Lung (tissue), 12 donors: Measurements from ENCODE around the gene WHRN. TPM values are rescaled to one million over a fixed set of nuclear protein-coding genes. Genes with fewer than 3 reads are reported as not detected.

ENCODE experiments used
- ATAC-seq: fragments of 200-7000 bp; cut with Tn5 transposase; one replicate; pipeline ENCODE4 v1.9.1; 2020; ENCODE audit warnings: moderate number of reproducible peaks; ENCODE audit not compliant: insufficient read depth, low FRiP score
- DNase-seq, 3 donors: peaks; one replicate each; pipeline ENCODE4 v3.0.0-alpha.2; 2013 to 2017
- H3K27ac ChIP-seq, 2 donors: one replicate each; pipeline ENCODE4 v1.5.1; 2013; ENCODE audit warnings: mild to moderate bottlenecking in 2 of 2, moderate library complexity in 2 of 2, control low read depth in 1 of 2, inconsistent platforms in 1 of 2, low read depth in 1 of 2, low read length in 1 of 2
- H3K27me3 ChIP-seq, 3 donors: one replicate each; pipeline ENCODE4 v1.5.1; 2013; ENCODE audit warnings: low read length in 2 of 3; ENCODE audit not compliant: control insufficient read depth in 3 of 3, insufficient read depth in 3 of 3
- H3K36me3 ChIP-seq, 4 donors: one replicate each; pipeline ENCODE4 v1.5.1; 2013; ENCODE audit warnings: low read length in 4 of 4, mild to moderate bottlenecking in 1 of 4, moderate library complexity in 1 of 4; ENCODE audit not compliant: control insufficient read depth in 4 of 4, insufficient read depth in 4 of 4
- H3K4me1 ChIP-seq, 5 donors: one replicate each; pipeline ENCODE4 v1.5.1; 2013; ENCODE audit warnings: low read length in 5 of 5, mild to moderate bottlenecking in 2 of 5, moderate library complexity in 1 of 5; ENCODE audit not compliant: control insufficient read depth in 5 of 5, insufficient read depth in 5 of 5
- H3K4me3 ChIP-seq: one replicate; pipeline ENCODE4 v1.5.1; 2013; ENCODE audit warnings: mild to moderate bottlenecking, control low read depth, moderate library complexity
- H3K9ac ChIP-seq, 2 donors: one replicate each; pipeline ENCODE4 v1.5.1; 2013; ENCODE audit warnings: low read length in 2 of 2, control low read depth in 1 of 2; ENCODE audit not compliant: insufficient read depth in 1 of 2
- H3K9me3 ChIP-seq, 4 donors: one replicate each; pipeline ENCODE4 v1.5.1; 2013; ENCODE audit warnings: low read length in 3 of 4, mild to moderate bottlenecking in 1 of 4, moderate library complexity in 1 of 4; ENCODE audit not compliant: control insufficient read depth in 4 of 4, insufficient read depth in 3 of 4
- CTCF ChIP-seq: IDR thresholded peaks from 2 replicates; pipeline ENCODE4 v1.5.1; 2012; ENCODE audit warnings: mild to moderate bottlenecking; ENCODE audit errors: control extremely low read depth, extremely low read depth
- WGBS, 2 donors: extraction: QIAGEN DNeasy Blood & Tissue Kit; methylation state at CpG; one replicate each; pipeline ENCODE4 v1.1.7; 2013; 5-methylcytosine and 5-hydroxymethylcytosine counted together
- polyA plus RNA-seq, 2 donors: library from polyadenylated mRNA; stranded (reverse); fragments of 200-250 nt; gene quantifications; one replicate each; pipeline ENCODE4 v1.2.1, GENCODE V29; 2013
- total RNA-seq, 2 donors: library from RNA; depleted of rRNA in 1 of 2; stranded (reverse); fragments of >200 nt in 1 of 2; gene quantifications; one replicate each; pipeline ENCODE4 v1.2.1, GENCODE V29; 2014 to 2021
- donor health status: control.
- donor health status: control.
- donor health status: Bipolar disorder and iron deficiency.
- donor health status: healthy.
- donor health status: DM: yes; HTN: yes; CAD: no.

WHRN gene
- total and polyA plus RNA-seq, 4 donors, result 3.1 to 11.7 (median 5.6) TPM

- TF ChIP-seq CTCF, result no peak
- no peak overlapping the region for H3K4me3 ChIP-seq
- H3K4me1 ChIP-seq, result peaks cover 0 to 6% (median 2%) of the 10 kb centered on the region in 5 donors
- no peaks in the 10 kb centered on the region for H3K27me3 ChIP-seq
- H3K27ac ChIP-seq, result peak overlapping the region in 1 of 2 donors; percentile 47
- no peaks in the 10 kb centered on the region for H3K9me3 ChIP-seq
- DNase-seq (no peak), ATAC-seq (no peak)
- H3K36me3 ChIP-seq, result peaks cover 7 to 71% (median 57%) of the 10 kb centered on the region in 4 donors
- 87 to 91% methylated on average over 12 of the region's 12 CpGs for WGBS, 2 donors
- H3K9ac ChIP-seq, result no peak overlapping the region
Measured at GRCh38 chr9:114362394-114362793, 142.9 kb downstream of the WHRN start.

- no peak overlapping the region for H3K4me3 ChIP-seq
- ATAC-seq (no peak), DNase-seq (no peak)
- no peaks in the 10 kb centered on the region for H3K9me3 ChIP-seq
- no peak for TF ChIP-seq CTCF
- WGBS, 2 donors, result 96% methylated on average over 7 of the region's 7 CpGs
- no peaks in the 10 kb centered on the region for H3K27me3 ChIP-seq
- peaks cover 0 to 4% (median 0%) of the 10 kb centered on the region in 5 donors for H3K4me1 ChIP-seq
- H3K9ac ChIP-seq, result no peak overlapping the region
- peaks cover 7 to 77% (median 64%) of the 10 kb centered on the region in 4 donors for H3K36me3 ChIP-seq
- no peak overlapping the region for H3K27ac ChIP-seq
Measured at GRCh38 chr9:114361542-114361941, 143.7 kb downstream of the WHRN start.

- ATAC-seq (no peak), DNase-seq (no peak)
- TF ChIP-seq CTCF, result no peak
- peaks cover 9 to 75% (median 70%) of the 10 kb centered on the region in 4 donors for H3K36me3 ChIP-seq
- no peaks in the 10 kb centered on the region for H3K27me3 ChIP-seq
- no peak overlapping the region for H3K27ac ChIP-seq
- H3K9ac ChIP-seq, result no peak overlapping the region
- H3K4me3 ChIP-seq, result no peak overlapping the region
- 97% methylated on average over 7 of the region's 7 CpGs for WGBS, 2 donors
- H3K4me1 ChIP-seq, result peaks cover 0 to 3% (median 0%) of the 10 kb centered on the region in 5 donors
- H3K9me3 ChIP-seq, result no peaks in the 10 kb centered on the region
Measured at GRCh38 chr9:114359801-114360200, 145.5 kb downstream of the WHRN start.

GRCh38 chr9:114357911-114358328 lies 147.4 kb downstream of the WHRN start:
- Histone ChIP-seq H3K27ac (peak overlapping the region in 1 of 2 donors; percentile 28), H3K9me3 (no peaks in the 10 kb centered on the region), H3K36me3 (peaks cover 9 to 66% (median 60%) of the 10 kb centered on the region in 4 donors), H3K4me1 (peaks cover 0 to 3% (median 0%) of the 10 kb centered on the region in 5 donors), H3K9ac (no peak overlapping the region), H3K4me3 (no peak overlapping the region), H3K27me3 (no peaks in the 10 kb centered on the region)
- TF ChIP-seq CTCF, result no peak
- DNase-seq, result no peak
- ATAC-seq, result no peak
- WGBS, 2 donors, result 96% methylated on average over 9 of the region's 9 CpGs
